Thymus (tissue), 11 donors: ENCODE results near the gene SLC6A3. TPM values are rescaled to one million over a fixed set of nuclear protein-coding genes. Genes with fewer than 3 reads are reported as not detected.

ENCODE experiments used
- DNase-seq, 9 donors: peaks; one replicate each; pipeline ENCODE4 v3.0.0-alpha.2; 2013; ENCODE audit warnings: low spot score in 9 of 9, low read depth in 6 of 9, missing footprints in 1 of 9
- H3K27ac ChIP-seq, 2 donors: one replicate each; pipeline ENCODE4 v1.5.1; 2013; ENCODE audit warnings: control low read depth in 1 of 2, low read depth in 1 of 2, low read length in 1 of 2, mild to moderate bottlenecking in 1 of 2, moderate library complexity in 1 of 2
- H3K27me3 ChIP-seq, 2 donors: one replicate each; pipeline ENCODE4 v1.5.1; 2013; ENCODE audit warnings: low read length in 1 of 2; ENCODE audit not compliant: control insufficient read depth in 2 of 2, insufficient read depth in 1 of 2
- H3K36me3 ChIP-seq, 2 donors: one replicate each; pipeline ENCODE4 v1.5.1; 2013; ENCODE audit warnings: low read length in 1 of 2, mild to moderate bottlenecking in 1 of 2, moderate library complexity in 1 of 2; ENCODE audit not compliant: control insufficient read depth in 2 of 2, insufficient read depth in 2 of 2
- H3K4me1 ChIP-seq, 2 donors: one replicate each; pipeline ENCODE4 v1.5.1; 2013; ENCODE audit warnings: low read length in 2 of 2; ENCODE audit not compliant: control insufficient read depth in 2 of 2, insufficient read depth in 2 of 2
- H3K4me3 ChIP-seq, 2 donors: one replicate each; pipeline ENCODE4 v1.5.1; 2013; ENCODE audit warnings: low read length in 2 of 2, control low read depth in 1 of 2, mild to moderate bottlenecking in 1 of 2
- H3K9me3 ChIP-seq, 2 donors: one replicate each; pipeline ENCODE4 v1.5.1; 2013; ENCODE audit warnings: low read length in 1 of 2, mild to moderate bottlenecking in 1 of 2; ENCODE audit not compliant: control insufficient read depth in 2 of 2, insufficient read depth in 1 of 2
- WGBS: extraction: QIAGEN DNeasy Blood & Tissue Kit; methylation state at CpG from one replicate; pipeline ENCODE4 v1.1.7; 2013; 5-methylcytosine and 5-hydroxymethylcytosine counted together
- polyA plus RNA-seq: library from polyadenylated mRNA; stranded (reverse); fragments of 200-250 nt; gene quantifications from one replicate; pipeline ENCODE4 v1.2.3, GENCODE V29; 2013
- total RNA-seq: library from RNA; stranded (reverse); fragments of 120-200 nt; gene quantifications from one replicate; pipeline ENCODE4 v1.2.4, GENCODE V29; 2013
- donor health status: healthy.

The SLC6A3 gene
- total and polyA plus RNA-seq, 2 donors = 0.33 to 14.9 TPM

- no peak for DNase-seq
- H3K27me3 ChIP-seq = peaks cover 47 to 73% of the 10 kb centered on the region in 2 donors
- H3K4me1 ChIP-seq = peaks cover 3 to 18% of the 10 kb centered on the region in 2 donors
- WGBS = 79% methylated on average over 36 of the region's 36 CpGs
- H3K9me3 ChIP-seq = no peaks in the 10 kb centered on the region
- no peak overlapping the region for H3K4me3 ChIP-seq
- no peak overlapping the region for H3K27ac ChIP-seq
- H3K36me3 ChIP-seq = no peaks in the 10 kb centered on the region
Measured at GRCh38 chr5:1442222-1443145, 2.8 kb downstream of the SLC6A3 start.

- Histone ChIP-seq H3K4me3 (no peak overlapping the region), H3K9me3 (no peaks in the 10 kb centered on the region), H3K36me3 (no peaks in the 10 kb centered on the region), H3K4me1 (peaks cover 0 to 8% of the 10 kb centered on the region in 2 donors), H3K27ac (no peak overlapping the region), H3K27me3 (peaks cover 43 to 64% of the 10 kb centered on the region in 2 donors)
- 94% methylated on average over 24 of the region's 24 CpGs for WGBS
- DNase-seq = no peak
Measured at GRCh38 chr5:1441166-1441865, 3.9 kb downstream of the SLC6A3 start.

GRCh38 chr5:1440098-1440493 lies 5.1 kb downstream of the SLC6A3 start:
- Histone ChIP-seq H3K27ac (no peak overlapping the region), H3K27me3 (peaks cover 31 to 52% of the 10 kb centered on the region in 2 donors), H3K4me1 (peaks cover 0 to 4% of the 10 kb centered on the region in 2 donors), H3K36me3 (no peaks in the 10 kb centered on the region), H3K4me3 (no peak overlapping the region), H3K9me3 (no peaks in the 10 kb centered on the region)
- WGBS = 94% methylated on average over 3 of the region's 3 CpGs
- no peak for DNase-seq

GRCh38 chr5:1439388-1440097 lies 5.7 kb downstream of the SLC6A3 start:
- Histone ChIP-seq H3K4me3 (no peak overlapping the region), H3K36me3 (no peaks in the 10 kb centered on the region), H3K4me1 (peaks cover 0 to 4% of the 10 kb centered on the region in 2 donors), H3K9me3 (no peaks in the 10 kb centered on the region), H3K27ac (no peak overlapping the region), H3K27me3 (peaks cover 26 to 46% of the 10 kb centered on the region in 2 donors)
- WGBS = 91% methylated on average over 15 of the region's 15 CpGs
- DNase-seq = no peak

GRCh38 chr5:1438871-1439270 lies 6.4 kb downstream of the SLC6A3 start:
- peaks cover 19 to 40% of the 10 kb centered on the region in 2 donors for H3K27me3 ChIP-seq
- no peaks in the 10 kb centered on the region for H3K4me1 ChIP-seq
- WGBS = 95% methylated on average over 21 of the region's 21 CpGs
- H3K36me3 ChIP-seq = no peaks in the 10 kb centered on the region
- DNase-seq = no peak
- no peak overlapping the region for H3K27ac ChIP-seq
- H3K9me3 ChIP-seq = no peaks in the 10 kb centered on the region
- H3K4me3 ChIP-seq = no peak overlapping the region

- Histone ChIP-seq H3K36me3 (no peaks in the 10 kb centered on the region), H3K4me3 (no peak overlapping the region), H3K27me3 (peaks cover 10 to 31% of the 10 kb centered on the region in 2 donors), H3K27ac (no peak overlapping the region), H3K4me1 (no peaks in the 10 kb centered on the region), H3K9me3 (peaks cover 0 to 8% of the 10 kb centered on the region in 2 donors)
- WGBS = 92% methylated on average over 25 of the region's 25 CpGs
- no peak for DNase-seq
Measured at GRCh38 chr5:1437876-1438559, 7.2 kb downstream of the SLC6A3 start.

- WGBS = 65% methylated on average over 11 of the region's 11 CpGs
- H3K9me3 ChIP-seq = peaks cover 0 to 14% of the 10 kb centered on the region in 2 donors
- H3K27ac ChIP-seq = no peak overlapping the region
- H3K4me1 ChIP-seq = no peaks in the 10 kb centered on the region
- no peak for DNase-seq
- peaks cover 4 to 24% of the 10 kb centered on the region in 2 donors for H3K27me3 ChIP-seq
- no peak overlapping the region for H3K4me3 ChIP-seq
- no peaks in the 10 kb centered on the region for H3K36me3 ChIP-seq
Measured at GRCh38 chr5:1437226-1437829, 7.9 kb downstream of the SLC6A3 start.

- Histone ChIP-seq H3K4me1 (no peaks in the 10 kb centered on the region), H3K9me3 (peaks cover 0 to 20% of the 10 kb centered on the region in 2 donors), H3K27ac (no peak overlapping the region), H3K36me3 (no peaks in the 10 kb centered on the region), H3K27me3 (peaks cover 0 to 18% of the 10 kb centered on the region in 2 donors), H3K4me3 (no peak overlapping the region)
- no peak for DNase-seq
- 95% methylated on average over 16 of the region's 16 CpGs for WGBS
Measured at GRCh38 chr5:1436681-1437080, 8.6 kb downstream of the SLC6A3 start.
